Upper lobe of left lung (tissue), 4 donors: ENCODE data around the gene SSX2B.
"Not testable (repeated sequence)": the region's sequence is repeated elsewhere in the genome, so short reads cannot be mapped to it uniquely, and the experiment has no call there.

Experiments used
- CTCF ChIP-seq, 6 experiments: fragments of 450-650 bp in 4 of 6; fragments of 200-600 bp in 2 of 6; sonication (generic) in 2 of 6; IDR thresholded peaks; one replicate each; pipeline ENCODE4 v1.5.1; 2016 to 2019; ENCODE audit warnings: antibody characterized with exemption in 6 of 6
- EP300 ChIP-seq, 4 donors: sonication (generic); formaldehyde crosslinking; IDR thresholded peaks; one replicate each; pipeline ENCODE4 v1.5.1; 2017; ENCODE audit warnings: antibody characterized with exemption in 4 of 4, control low read depth in 2 of 4
- POLR2A ChIP-seq, 4 donors: fragments of 450-650 bp; IDR thresholded peaks; one replicate each; pipeline ENCODE4 v1.5.1; 2016 to 2017; ENCODE audit warnings: antibody characterized with exemption in 4 of 4, mild to moderate bottlenecking in 2 of 4
- POLR2AphosphoS5 ChIP-seq, 2 donors: sonication (generic); formaldehyde crosslinking; IDR thresholded peaks; one replicate each; pipeline ENCODE4 v1.5.1; 2017; ENCODE audit warnings: antibody characterized with exemption in 2 of 2

GRCh38 chrX:52797327-52797726, 46.3 kb downstream of the SSX2B start, which contains the start of gene SPANXN5:
- not testable (repeated sequence) for TF ChIP-seq CTCF, EP300, POLR2A, POLR2AphosphoS5 (IDR thresholded peaks at IDR 0.05)
